PC-3 (cell line): ENCODE data around the gene HYAL1.

Experiments used
- EZH2 ChIP-seq: fragments of 300-600 bp; sonication (generic); IDR thresholded peaks from one replicate; pipeline ENCODE4 v1.6.1; 2017; ENCODE audit warnings: antibody characterized with exemption, mild to moderate bottlenecking, low read length; ENCODE audit not compliant: unreplicated experiment
- EZH2phosphoT487 ChIP-seq: fragments of 300-600 bp; sonication (generic); IDR thresholded peaks from 2 replicates; pipeline ENCODE4 v1.6.1; 2018; ENCODE audit warnings: mild to moderate bottlenecking, antibody characterized with exemption, low read length, borderline replicate concordance
- TF ChIP-seq, protein P1 (sequence below): fragments of 300-600 bp; sonication (generic); conservative IDR thresholded peaks from 2 replicates; pipeline ENCODE4 v1.5.1; 2017; ENCODE audit warnings: antibody characterized with exemption, low read depth, mild to moderate bottlenecking, low read length

DNA sequence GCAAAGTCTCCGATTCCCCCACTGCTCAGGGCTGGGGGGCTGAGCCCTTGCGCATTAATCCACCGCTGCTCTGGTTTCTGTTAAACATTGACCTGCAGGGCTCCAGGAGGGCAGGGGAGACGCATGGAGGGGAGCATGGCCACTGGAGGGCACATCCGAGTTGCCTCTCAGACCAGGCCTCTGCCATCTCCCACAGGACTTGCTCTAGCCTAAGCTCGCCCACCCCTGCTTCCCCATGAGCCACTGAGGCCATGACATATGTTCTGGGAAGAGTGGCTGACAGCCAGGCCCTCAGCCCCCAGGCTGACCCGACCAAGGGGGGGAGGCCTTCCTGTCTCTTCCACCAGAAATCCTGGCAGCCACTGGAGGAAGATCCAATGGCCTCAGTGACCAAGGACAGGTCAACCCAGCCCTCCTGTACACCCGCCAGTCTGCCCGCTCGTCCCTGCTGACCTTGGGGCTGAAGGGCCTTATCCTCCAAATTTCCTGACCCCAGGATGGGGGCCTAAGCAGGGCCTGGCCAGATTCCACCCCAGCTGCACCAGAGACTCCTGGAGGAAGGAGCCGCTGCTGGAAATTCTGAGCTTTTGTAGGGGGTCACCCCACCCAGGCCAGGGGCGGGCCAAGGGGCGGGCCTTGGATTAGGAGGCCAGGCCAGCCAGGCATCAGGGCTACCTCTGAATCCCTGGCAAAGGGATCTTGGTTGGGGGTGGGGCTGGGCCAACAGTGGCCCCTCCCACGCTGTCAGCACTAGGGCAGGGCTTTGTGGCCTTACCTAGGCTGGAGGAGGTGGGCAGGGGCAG lies at the start of gene HYAL1:
- TF ChIP-seq, protein P1, sequence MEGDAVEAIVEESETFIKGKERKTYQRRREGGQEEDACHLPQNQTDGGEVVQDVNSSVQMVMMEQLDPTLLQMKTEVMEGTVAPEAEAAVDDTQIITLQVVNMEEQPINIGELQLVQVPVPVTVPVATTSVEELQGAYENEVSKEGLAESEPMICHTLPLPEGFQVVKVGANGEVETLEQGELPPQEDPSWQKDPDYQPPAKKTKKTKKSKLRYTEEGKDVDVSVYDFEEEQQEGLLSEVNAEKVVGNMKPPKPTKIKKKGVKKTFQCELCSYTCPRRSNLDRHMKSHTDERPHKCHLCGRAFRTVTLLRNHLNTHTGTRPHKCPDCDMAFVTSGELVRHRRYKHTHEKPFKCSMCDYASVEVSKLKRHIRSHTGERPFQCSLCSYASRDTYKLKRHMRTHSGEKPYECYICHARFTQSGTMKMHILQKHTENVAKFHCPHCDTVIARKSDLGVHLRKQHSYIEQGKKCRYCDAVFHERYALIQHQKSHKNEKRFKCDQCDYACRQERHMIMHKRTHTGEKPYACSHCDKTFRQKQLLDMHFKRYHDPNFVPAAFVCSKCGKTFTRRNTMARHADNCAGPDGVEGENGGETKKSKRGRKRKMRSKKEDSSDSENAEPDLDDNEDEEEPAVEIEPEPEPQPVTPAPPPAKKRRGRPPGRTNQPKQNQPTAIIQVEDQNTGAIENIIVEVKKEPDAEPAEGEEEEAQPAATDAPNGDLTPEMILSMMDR: peak; percentile 28
- no peak for TF ChIP-seq EZH2
- TF ChIP-seq EZH2phosphoT487: no peak
